Stomach (tissue), 9 donors: ENCODE results near the gene PPAN. TPM values are rescaled to one million over a fixed set of nuclear protein-coding genes. Genes with fewer than 3 reads are reported as not detected.
A peak's percentile ranks its signal among the peaks of the same experiment; 100 is the strongest.

Experiments used
- DNase-seq, 2 donors: peaks; one replicate each; pipeline versions ENCODE4 v3.0.0 to v3.0.0-alpha.2; 2013 to 2019
- H3K27ac ChIP-seq, 5 donors: fragments of 200-600 bp in 4 of 5; sonication (generic) in 4 of 5; one replicate each; pipeline ENCODE4 v1.5.1; 2013 to 2019; ENCODE audit warnings: mild to moderate bottlenecking in 1 of 5, moderate library complexity in 1 of 5
- H3K27me3 ChIP-seq, 3 donors: fragments of 200-600 bp; sonication (generic); one replicate each; pipeline ENCODE4 v1.5.1; 2017 to 2019; ENCODE audit warnings: mixed run types in 1 of 3
- H3K36me3 ChIP-seq, 4 donors: fragments of 200-600 bp; sonication (generic); 1 replicate in 3 of 4; 2 replicates in 1 of 4; pipeline ENCODE4 v1.5.1; 2016 to 2019
- H3K4me1 ChIP-seq, 4 donors: fragments of 200-600 bp; sonication (generic); one replicate each; pipeline ENCODE4 v1.5.1; 2016 to 2019
- H3K4me3 ChIP-seq, 4 donors: fragments of 200-600 bp; sonication (generic) in 3 of 4; one replicate each; pipeline ENCODE4 v1.5.1; 2016 to 2019; ENCODE audit warnings: mild to moderate bottlenecking in 1 of 4
- H3K9me3 ChIP-seq, 4 donors: fragments of 200-600 bp; sonication (generic); one replicate each; pipeline ENCODE4 v1.5.1; 2016 to 2019
- CTCF ChIP-seq, 7 experiments: fragments of 450-650 bp in 4 of 7; fragments of 200-600 bp in 3 of 7; sonication (generic) in 3 of 7; IDR thresholded peaks; one replicate each; pipeline ENCODE4 v1.5.1; 2016 to 2019; ENCODE audit warnings: antibody characterized with exemption in 7 of 7, control low read depth in 2 of 7, mild to moderate bottlenecking in 1 of 7
- EP300 ChIP-seq: sonication (generic); formaldehyde crosslinking; IDR thresholded peaks from one replicate; pipeline ENCODE4 v1.6.1; 2017; ENCODE audit warnings: antibody characterized with exemption
- POLR2A ChIP-seq, 4 donors: fragments of 450-650 bp; IDR thresholded peaks; one replicate each; pipeline ENCODE4 v1.6.1; 2016; ENCODE audit warnings: antibody characterized with exemption in 4 of 4, control low read depth in 2 of 4, mild to moderate bottlenecking in 1 of 4, moderate library complexity in 1 of 4
- POLR2AphosphoS5 ChIP-seq, 3 donors: sonication (generic); formaldehyde crosslinking; IDR thresholded peaks; one replicate each; pipeline ENCODE4 v1.6.1; 2016; ENCODE audit warnings: antibody characterized with exemption in 3 of 3
- WGBS, 5 donors: extraction: QIAGEN DNeasy Blood & Tissue Kit in 3 of 5; methylation state at CpG; one replicate each; pipeline versions ENCODE4 v1.1.5 to v1.1.7; 2013 to 2018; 5-methylcytosine and 5-hydroxymethylcytosine counted together
- intact Hi-C: fragments of 100-400 bp; cut with DNase I; formaldehyde crosslinking; loops from one replicate; pipeline ENCODE4 v1.15.1; 2023; ENCODE audit warnings: low total_unique reads
- polyA plus RNA-seq, 3 donors: library from polyadenylated mRNA; stranded (reverse); fragments of 200-250 nt; gene quantifications; one replicate each; pipeline ENCODE4 v1.2.3, GENCODE V29; 2013
- total RNA-seq, 5 donors: library from RNA; depleted of rRNA; stranded (reverse); fragments of >200 nt; gene quantifications; one replicate each; pipeline versions ENCODE4 v1.1.0 to v1.2.3, GENCODE V29; 2014 to 2016
- donor health status: healthy with polysubstance abuse.
- donor health status: Bipolar disorder and iron deficiency.
- donor health status: healthy.

PPAN gene
- total and polyA plus RNA-seq, 8 donors = 1.2 to 52.3 (median 34.7) TPM

GRCh38 chr19:10110076-10110971 lies 4.2 kb downstream of the PPAN start:
- H3K27me3 ChIP-seq = no peaks in the 10 kb centered on the region
- H3K36me3 ChIP-seq = peaks cover 50 to 73% (median 62%) of the 10 kb centered on the region in 4 donors
- TF ChIP-seq POLR2A (IDR thresholded peaks at IDR 0.05) = no peak
- no peak for TF ChIP-seq POLR2AphosphoS5 (IDR thresholded peaks at IDR 0.05)
- 93 to 94% (median 94%) methylated on average over 28 to 44 of the region's 44 CpGs for WGBS, 5 donors
- H3K9me3 ChIP-seq = no peaks in the 10 kb centered on the region
- peaks cover 10 to 60% (median 42%) of the 10 kb centered on the region in 4 donors for H3K4me1 ChIP-seq
- DNase-seq = no peak
- no peak overlapping the region for H3K4me3 ChIP-seq
- intact Hi-C loops = loop anchor here (10.0 kb wide), 1 partner anchor 144 kb away; the partner anchor contains the start of gene MRPL4
- H3K27ac ChIP-seq = no peak overlapping the region

- 85 to 93% (median 86%) methylated on average over 19 of the region's 19 CpGs for WGBS, 5 donors
- no peak overlapping the region for H3K4me3 ChIP-seq
- peaks cover 56 to 79% (median 68%) of the 10 kb centered on the region in 4 donors for H3K36me3 ChIP-seq
- H3K4me1 ChIP-seq = peaks cover 10 to 54% (median 39%) of the 10 kb centered on the region in 4 donors
- intact Hi-C loops = loop anchor here (10.0 kb wide), 1 partner anchor 144 kb away; the partner anchor contains the start of gene MRPL4
- no peak for DNase-seq
- no peaks in the 10 kb centered on the region for H3K27me3 ChIP-seq
- H3K9me3 ChIP-seq = no peaks in the 10 kb centered on the region
- TF ChIP-seq POLR2AphosphoS5 (IDR thresholded peaks at IDR 0.05) = no peak
- no peak for TF ChIP-seq EP300
- no peak for TF ChIP-seq CTCF (IDR thresholded peaks at IDR 0.05)
- no peak for TF ChIP-seq POLR2A (IDR thresholded peaks at IDR 0.05)
- no peak overlapping the region for H3K27ac ChIP-seq
Observed at GRCh38 chr19:10110972-10111317, 4.8 kb downstream of the PPAN start.

GRCh38 chr19:10111405-10111811 lies 5.2 kb downstream of the PPAN start, which contains the start of gene P2RY11:
Gene P2RY11 (plus strand): TSS chr19:10111693. CDS start chr19:10111722, 29 bp downstream.
- peaks cover 10 to 52% (median 37%) of the 10 kb centered on the region in 4 donors for H3K4me1 ChIP-seq

GRCh38 chr19:10112037-10112761 lies 6.0 kb downstream of the PPAN start:
- Histone ChIP-seq H3K9me3 (no peaks in the 10 kb centered on the region), H3K27me3 (no peaks in the 10 kb centered on the region), H3K27ac (peak overlapping the region in 4 of 5 donors; percentile 37 to 58 (median 42)), H3K36me3 (peaks cover 69 to 90% (median 81%) of the 10 kb centered on the region in 4 donors), H3K4me1 (peaks cover 3 to 51% (median 32%) of the 10 kb centered on the region in 4 donors), H3K4me3 (no peak overlapping the region)
- 46 to 58% (median 49%) methylated on average over 19 to 23 of the region's 23 CpGs for WGBS, 5 donors
- intact Hi-C loops = loop anchor here (10.0 kb wide), 1 partner anchor 143 kb away; the partner anchor contains the start of gene MRPL4
- TF ChIP-seq EP300 (no peak), POLR2AphosphoS5 (IDR thresholded peaks at IDR 0.05) (peak in 1 of 3 donors; percentile 5)
- DNase-seq = no peak

More at GRCh38 chr19:10111405-10111811, 5.2 kb downstream of the PPAN start, which contains the start of gene P2RY11:
- Histone ChIP-seq H3K36me3 (peaks cover 61 to 84% (median 73%) of the 10 kb centered on the region in 4 donors), H3K27ac (peak within 1 kb of the TSS in 4 of 5 donors; percentile 37 to 58 (median 42)), H3K4me3 (no peak within 1 kb of the TSS), H3K27me3 (no peaks in the 10 kb centered on the region), H3K9me3 (no peaks in the 10 kb centered on the region)
- 57 to 72% (median 65%) methylated on average over 8 of the region's 8 CpGs for WGBS, 5 donors
- intact Hi-C loops = loop anchor here (10.0 kb wide), 1 partner anchor 143 kb away; the partner anchor contains the start of gene MRPL4
- no peak for DNase-seq
- TF ChIP-seq CTCF (IDR thresholded peaks at IDR 0.05) (no peak), EP300 (no peak), POLR2A (IDR thresholded peaks at IDR 0.05) (no peak), POLR2AphosphoS5 (IDR thresholded peaks at IDR 0.05) (no peak)
